ENCODE measurements around the gene SELENOP.

- TF ChIP-seq CTCF (conservative IDR thresholded peaks at IDR 0.05; ENCODE audit: low read depth in 2 of 2) (no peak), POLR2AphosphoS5 (IDR thresholded peaks at IDR 0.05; ENCODE audit: low read depth) (no peak), EZH2phosphoT487 (IDR thresholded peaks at IDR 0.05; ENCODE audit: unreplicated experiment) (no peak), EZH2 (IDR thresholded peaks at IDR 0.05; ENCODE audit: low read depth, unreplicated experiment) (no peak), STAT1 (IDR thresholded peaks at IDR 0.05; ENCODE audit: unreplicated experiment) (no peak), JUNB (IDR thresholded peaks at IDR 0.05; ENCODE audit: unreplicated experiment) (no peak), CREB1 (CRISPR knock-in tag; IDR thresholded peaks at IDR 0.05; ENCODE audit: low read depth) (no peak)
These were observed 30.1 kb downstream of the SELENOP start for GRCh38 chr5:42781584-42781983.
